ENCODE data around the gene ZNF526.

GRCh38 chr19:42184401-42184861 lies 35.7 kb upstream of the ZNF526 start:
- TF ChIP-seq REST (IDR thresholded peaks at IDR 0.05; ENCODE audit: insufficient read depth in 1 of 2, low read depth in 2 of 2, low read length in 2 of 2) (peak in 1 of 2 experiments; percentile 56; a peak in 1 of 4 replicates), TAF1 (IDR thresholded peaks at IDR 0.05; ENCODE audit: borderline replicate concordance, insufficient read depth, low read length) (no peak)

All from PFSK-1 (cell line).